Fibroblast of mammary gland (primary cell): ENCODE data around the gene ITGA11.

Experiments
- DNase-seq: peaks from one replicate; pipeline ENCODE4 v3.0.0-alpha.2; 2010; ENCODE audit warnings: low read depth
- H3K4me3 ChIP-seq: 2 replicates; pipeline ENCODE4 v1.5.1; 2011; ENCODE audit warnings: low read depth, mild to moderate bottlenecking, low read length, moderate library complexity; ENCODE audit not compliant: control insufficient read depth
- TF ChIP-seq, protein P1 (sequence below): conservative IDR thresholded peaks from 2 replicates; pipeline ENCODE4 v1.5.1; 2011; ENCODE audit warnings: low read depth, low read length, inconsistent platforms; ENCODE audit not compliant: control insufficient read depth, insufficient read depth

Gene ITGA11

GRCh38 chr15:68475449-68475848, 43.5 kb upstream of the ITGA11 start:
- TF ChIP-seq, protein P1, sequence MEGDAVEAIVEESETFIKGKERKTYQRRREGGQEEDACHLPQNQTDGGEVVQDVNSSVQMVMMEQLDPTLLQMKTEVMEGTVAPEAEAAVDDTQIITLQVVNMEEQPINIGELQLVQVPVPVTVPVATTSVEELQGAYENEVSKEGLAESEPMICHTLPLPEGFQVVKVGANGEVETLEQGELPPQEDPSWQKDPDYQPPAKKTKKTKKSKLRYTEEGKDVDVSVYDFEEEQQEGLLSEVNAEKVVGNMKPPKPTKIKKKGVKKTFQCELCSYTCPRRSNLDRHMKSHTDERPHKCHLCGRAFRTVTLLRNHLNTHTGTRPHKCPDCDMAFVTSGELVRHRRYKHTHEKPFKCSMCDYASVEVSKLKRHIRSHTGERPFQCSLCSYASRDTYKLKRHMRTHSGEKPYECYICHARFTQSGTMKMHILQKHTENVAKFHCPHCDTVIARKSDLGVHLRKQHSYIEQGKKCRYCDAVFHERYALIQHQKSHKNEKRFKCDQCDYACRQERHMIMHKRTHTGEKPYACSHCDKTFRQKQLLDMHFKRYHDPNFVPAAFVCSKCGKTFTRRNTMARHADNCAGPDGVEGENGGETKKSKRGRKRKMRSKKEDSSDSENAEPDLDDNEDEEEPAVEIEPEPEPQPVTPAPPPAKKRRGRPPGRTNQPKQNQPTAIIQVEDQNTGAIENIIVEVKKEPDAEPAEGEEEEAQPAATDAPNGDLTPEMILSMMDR, result no peak
- no peak overlapping the region for H3K4me3 ChIP-seq
- DNase-seq, result no peak

GRCh38 chr15:68471541-68471940, 39.6 kb upstream of the ITGA11 start:
- TF ChIP-seq, protein P1, result no peak
- H3K4me3 ChIP-seq, result no peak overlapping the region
- DNase-seq, result peak; percentile 31

- no peak overlapping the region for H3K4me3 ChIP-seq
- TF ChIP-seq, protein P1, result no peak
- no peak for DNase-seq
These were observed 39.0 kb upstream of the ITGA11 start for GRCh38 chr15:68470976-68471375.

DNA sequence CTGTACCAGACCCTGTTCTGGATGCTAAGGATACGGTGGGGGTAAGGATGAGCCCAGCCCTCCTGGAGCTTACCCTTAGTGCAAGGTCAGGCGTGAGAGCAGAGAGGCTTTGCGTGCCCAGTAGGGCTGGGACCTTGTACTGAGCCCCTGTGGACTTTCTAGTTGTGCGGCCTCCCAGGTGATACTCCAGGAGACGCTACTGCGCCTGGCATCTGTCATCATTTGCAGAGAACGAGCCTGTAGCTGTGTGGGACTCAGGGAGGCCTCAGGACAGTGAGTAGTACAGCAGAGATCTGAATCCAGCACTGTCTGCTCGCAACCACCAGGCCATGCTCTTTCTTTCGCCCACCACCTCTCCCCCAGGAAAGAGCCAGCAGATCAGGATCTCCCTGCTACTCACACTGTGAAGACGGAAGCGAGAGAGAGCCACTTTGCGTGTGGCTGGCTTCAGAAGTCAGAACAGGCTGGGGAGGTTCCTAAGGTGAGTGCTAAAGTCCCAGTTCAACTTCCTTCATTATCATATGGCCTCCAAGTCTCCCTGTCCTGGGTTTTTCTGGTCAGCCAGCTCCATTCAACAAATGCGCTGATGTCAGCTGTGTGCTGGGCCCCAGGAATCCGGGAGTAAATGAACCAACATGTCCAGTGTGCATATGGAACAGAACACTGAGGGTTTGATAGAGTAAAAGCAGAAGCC, 38.2 kb upstream of the ITGA11 start:
- TF ChIP-seq, protein P1, result no peak
- no peak for DNase-seq
- H3K4me3 ChIP-seq, result no peak overlapping the region

- no peak overlapping the region for H3K4me3 ChIP-seq
- TF ChIP-seq, protein P1, result no peak
- no peak for DNase-seq
These were observed 37.4 kb upstream of the ITGA11 start for GRCh38 chr15:68469162-68470048.

GRCh38 chr15:68466876-68467275, 34.9 kb upstream of the ITGA11 start:
- TF ChIP-seq, protein P1, result no peak
- DNase-seq, result no peak

More at GRCh38 chr15:68466876-68467275, 34.9 kb upstream of the ITGA11 start:
- H3K4me3 ChIP-seq, result no peak overlapping the region
